Fibroblast of upper back skin (primary cell): ENCODE results near the gene TEPSIN.

Source experiments
- DNase-seq: peaks from one replicate; pipeline ENCODE4 v3.0.0-alpha.2; 2013

TEPSIN gene

DNA sequence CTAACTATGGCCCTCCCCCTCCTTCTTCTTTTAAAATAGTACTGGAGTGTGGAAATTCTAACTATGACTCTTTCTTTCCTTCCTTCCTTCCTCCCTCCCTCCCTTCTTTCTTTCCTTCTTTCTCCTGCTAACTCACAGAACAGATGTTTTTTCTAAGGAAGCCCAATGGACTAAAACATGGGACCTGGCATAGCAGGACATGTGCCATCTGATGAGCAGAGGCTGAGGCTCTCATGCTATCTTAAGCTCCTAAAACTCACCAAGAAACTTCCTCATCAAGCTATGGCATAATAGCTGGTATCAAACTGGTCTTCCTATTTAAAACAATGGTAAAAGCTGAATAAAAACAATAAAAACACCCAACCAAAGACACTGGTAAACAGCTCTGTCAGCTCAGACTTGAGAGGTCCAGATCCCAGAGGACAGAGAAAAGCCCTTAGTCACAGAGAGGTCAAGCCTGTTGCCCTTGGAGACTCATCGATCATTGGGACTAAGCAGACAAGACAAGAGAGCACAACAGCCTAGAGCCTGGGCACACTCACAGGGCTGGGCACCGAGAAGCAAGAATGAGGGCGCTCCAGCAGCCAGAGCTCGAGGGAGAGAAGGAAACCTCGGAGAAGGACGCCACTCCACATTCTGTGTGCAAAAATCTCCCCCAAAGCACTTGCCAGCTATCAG lies 28.7 kb upstream of the TEPSIN start:
- no peak for DNase-seq

GRCh38 chr17:81265576-81265975 lies 26.7 kb upstream of the TEPSIN start:
- DNase-seq, result no peak

GRCh38 chr17:81264640-81265039 lies 25.8 kb upstream of the TEPSIN start:
- no peak for DNase-seq

GRCh38 chr17:81263371-81264181 lies 24.7 kb upstream of the TEPSIN start:
- DNase-seq, result no peak

GRCh38 chr17:81261582-81262336 lies 22.9 kb upstream of the TEPSIN start:
- DNase-seq, result no peak

DNA sequence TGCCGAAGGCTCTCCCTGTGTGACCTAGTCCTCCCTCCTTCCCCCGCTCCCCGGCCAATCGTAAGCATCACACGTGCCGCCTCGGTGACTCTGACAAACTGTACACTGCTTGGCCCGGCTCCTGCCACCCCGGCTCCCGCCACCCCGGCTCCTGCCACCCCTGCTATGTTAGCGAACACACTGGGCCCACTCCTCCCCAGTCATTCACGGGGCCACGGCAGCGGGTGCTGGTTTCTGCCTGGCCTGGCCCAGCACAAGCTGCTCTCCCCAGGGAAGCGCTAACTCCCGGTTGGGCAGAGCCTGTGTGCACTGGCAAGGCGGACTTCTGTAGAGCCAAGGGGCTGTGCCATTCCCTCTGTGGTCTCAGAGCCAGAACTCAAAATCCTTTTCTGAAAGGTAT lies 22.2 kb upstream of the TEPSIN start:
- no peak for DNase-seq

- no peak for DNase-seq
These were observed 21.8 kb upstream of the TEPSIN start for GRCh38 chr17:81260641-81261040.

DNA sequence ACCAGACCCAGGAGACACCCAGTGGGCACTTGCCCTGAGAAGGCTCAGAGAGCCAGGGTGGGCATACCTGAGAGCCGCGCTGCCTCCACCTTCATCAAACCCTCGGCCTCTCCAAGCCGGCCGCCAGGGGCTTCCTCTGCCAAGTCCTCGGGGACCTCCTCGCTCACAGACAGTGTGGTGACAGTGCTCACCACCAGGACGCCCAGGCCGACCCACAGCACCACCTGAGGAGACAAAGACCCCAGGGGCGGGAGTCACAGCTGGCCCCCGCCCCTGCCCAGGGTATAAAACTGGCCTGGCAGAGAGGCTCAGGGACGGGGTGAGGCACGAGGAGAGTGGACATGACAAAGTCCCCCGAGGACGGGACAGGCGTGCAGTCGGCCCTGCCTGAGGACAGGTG lies 21.3 kb upstream of the TEPSIN start:
- no peak for DNase-seq

GRCh38 chr17:81259058-81259605 lies 20.3 kb upstream of the TEPSIN start:
- DNase-seq, result no peak

DNA sequence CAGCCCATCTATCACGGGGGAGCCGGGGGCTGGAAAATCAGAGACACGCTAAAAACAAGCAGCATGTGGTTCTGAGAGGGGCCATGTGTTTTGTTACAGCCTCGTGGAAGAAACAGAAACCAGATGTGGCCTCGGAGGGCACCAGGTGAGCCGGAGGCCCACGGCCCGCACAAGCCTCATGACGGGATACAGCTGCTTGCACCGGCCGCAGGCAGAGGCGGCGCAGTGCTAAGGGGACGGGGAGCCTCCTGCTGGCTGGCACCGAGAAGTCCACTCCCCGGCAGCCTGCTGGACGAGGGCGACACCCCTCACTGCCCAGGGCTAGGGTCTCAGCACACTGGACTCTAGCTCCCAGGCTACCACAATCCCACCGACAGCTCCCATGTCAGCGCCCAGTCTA lies 19.4 kb upstream of the TEPSIN start:
- DNase-seq, result no peak

DNA sequence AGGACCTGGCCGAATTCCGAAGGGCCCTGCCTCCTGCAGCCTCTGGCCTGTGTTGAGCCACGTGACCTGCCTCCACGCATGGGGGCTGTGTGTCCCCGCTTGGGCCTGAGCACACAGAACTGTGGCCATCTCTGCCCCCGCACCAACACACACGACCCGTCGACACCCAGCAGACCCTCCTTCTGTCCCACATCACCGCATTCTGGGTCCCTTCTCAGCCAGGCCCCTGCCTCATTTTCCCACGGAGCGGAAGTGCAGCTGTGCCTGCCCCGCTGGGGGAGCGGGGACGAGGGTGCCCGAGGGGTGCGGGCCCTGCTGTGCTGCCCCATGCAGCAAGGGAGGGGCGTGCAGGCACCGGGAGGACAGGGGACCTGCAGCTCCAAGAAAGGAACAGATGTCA lies 18.7 kb upstream of the TEPSIN start:
- DNase-seq, result no peak

DNA sequence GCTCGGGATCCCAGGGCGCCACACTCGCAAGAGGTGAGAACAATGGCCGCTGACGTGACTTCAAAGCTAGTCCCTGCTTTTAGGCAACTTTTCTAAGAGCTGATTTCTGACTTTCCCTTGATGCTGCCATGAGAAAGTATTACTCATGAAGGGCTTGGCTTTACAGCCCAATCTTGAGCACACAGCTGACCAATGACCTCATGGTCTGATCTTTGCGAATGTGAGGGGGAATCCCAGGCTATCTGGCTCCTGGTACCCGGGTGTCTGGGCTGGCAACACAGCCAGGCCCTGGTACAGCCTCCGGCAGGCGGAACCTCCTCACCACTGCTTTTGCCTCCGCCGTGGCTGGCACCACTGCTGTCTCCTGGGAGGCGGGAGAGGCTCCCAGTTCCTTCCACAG lies 17.8 kb upstream of the TEPSIN start:
- DNase-seq, result peak; percentile 12

GRCh38 chr17:81254955-81255717 lies 16.3 kb upstream of the TEPSIN start:
- peak; percentile 67 for DNase-seq

DNA sequence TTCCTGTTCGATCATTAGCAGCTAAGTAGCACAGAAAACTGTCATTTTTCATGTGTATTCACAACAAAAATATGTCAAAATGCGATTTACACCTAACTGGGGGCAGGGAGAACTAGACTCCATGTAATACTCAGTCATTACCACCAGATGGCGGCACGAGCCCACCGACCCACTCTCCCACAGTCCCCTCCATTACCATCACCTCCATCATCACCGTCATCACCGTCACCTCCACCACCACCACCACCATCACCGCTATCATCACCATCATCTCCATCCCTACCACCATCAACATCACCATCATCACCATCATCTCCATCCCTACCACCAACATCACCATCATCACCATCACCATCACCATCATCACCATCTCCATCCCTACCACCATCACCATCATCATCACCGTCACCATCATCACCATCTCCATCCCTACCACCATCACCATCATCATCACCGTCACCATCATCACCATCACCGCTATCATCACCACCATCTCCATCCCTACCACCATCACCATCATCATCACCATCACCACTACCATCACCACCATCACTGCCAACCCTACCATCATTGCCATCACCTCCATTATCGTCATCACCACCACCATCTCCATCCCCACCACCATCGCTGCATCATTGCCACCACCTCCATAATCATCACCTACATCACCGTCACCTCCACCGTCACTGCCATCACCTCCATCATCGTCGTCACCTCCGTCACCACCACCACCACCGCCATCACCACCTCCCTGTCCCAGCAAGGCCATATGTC lies 14.7 kb upstream of the TEPSIN start:
- peak; percentile 37 for DNase-seq

- DNase-seq, result no peak
These were observed 14.1 kb upstream of the TEPSIN start for GRCh38 chr17:81252987-81253329.

DNA sequence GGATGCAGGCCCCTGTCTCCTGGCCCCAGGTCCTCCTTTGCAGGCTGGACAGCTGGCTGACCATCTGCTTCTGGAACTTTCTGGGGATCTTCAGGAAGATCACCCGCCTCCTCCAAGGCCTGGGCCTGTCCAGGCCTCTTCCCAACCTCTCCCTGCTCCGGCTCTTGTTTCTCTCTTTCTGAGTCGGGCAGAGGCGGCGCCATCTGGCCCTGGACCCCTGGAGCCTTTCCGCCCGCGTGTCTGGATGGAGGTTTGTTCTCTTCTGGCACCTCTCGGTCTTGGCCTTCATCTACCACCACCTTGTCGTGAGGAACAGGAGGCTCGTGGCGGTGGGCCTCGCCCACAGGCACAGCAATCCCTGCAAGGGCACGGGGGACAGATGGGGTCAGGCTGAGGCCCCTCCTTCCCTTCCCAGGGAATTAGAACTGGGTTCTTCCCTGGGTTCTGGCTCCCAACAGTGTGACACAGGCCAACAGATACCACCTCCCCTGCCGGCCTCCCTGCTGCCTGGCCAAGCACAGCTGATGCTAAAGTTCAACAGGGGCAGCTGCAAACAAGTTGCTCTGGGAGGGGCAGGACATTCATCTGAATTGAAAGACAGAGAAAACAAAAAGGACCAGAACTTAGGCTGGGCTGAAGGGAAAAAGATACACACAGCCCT lies 13.6 kb upstream of the TEPSIN start:
- DNase-seq, result no peak

DNA sequence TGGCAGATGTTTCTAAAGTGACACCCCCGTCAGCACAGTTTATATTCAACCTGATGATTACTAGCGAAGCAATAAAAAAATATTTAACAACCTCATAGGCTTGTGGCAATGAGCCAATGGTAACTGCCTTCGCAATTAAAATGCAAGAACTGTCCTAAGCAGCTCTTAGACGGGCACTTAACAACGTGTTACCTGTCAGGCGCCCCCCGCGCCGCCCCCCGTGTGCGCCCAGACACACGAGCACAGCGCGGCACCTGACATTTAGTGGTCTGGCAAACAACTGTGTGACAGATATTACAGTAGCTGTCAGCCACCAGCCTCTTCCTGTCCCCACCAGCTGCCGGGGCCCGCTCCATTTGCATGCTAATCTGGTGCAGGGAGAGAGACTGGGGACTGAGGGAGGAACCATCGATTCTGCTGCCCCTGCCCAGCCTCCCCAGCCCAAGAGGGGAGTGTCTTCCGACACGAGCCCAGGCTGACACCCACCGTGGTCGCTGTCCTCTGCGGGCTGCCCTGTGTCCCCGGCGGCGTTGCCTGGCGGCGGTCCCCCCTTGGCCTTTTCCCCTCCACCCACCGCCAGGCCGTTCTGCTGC lies 12.9 kb upstream of the TEPSIN start:
- DNase-seq, result no peak

GRCh38 chr17:81251094-81251708 lies 12.3 kb upstream of the TEPSIN start:
- no peak for DNase-seq

- no peak for DNase-seq
These were observed 11.6 kb upstream of the TEPSIN start for GRCh38 chr17:81250286-81251093.
